HL-60 (cell line): ENCODE results near the gene BACH1.
"Not testable (repeated sequence)": the region's sequence is repeated elsewhere in the genome, so short reads cannot be mapped to it uniquely, and the experiment has no call there.

Experiments used
- DNase-seq, 2 experiments: peaks; one replicate each; pipeline ENCODE4 v3.0.0-alpha.2; 2010 to 2020; ENCODE audit warnings: low read depth in 1 of 2, low spot score in 1 of 2
- H3K27ac ChIP-seq: fragments of 250-450 bp; sonication (Bioruptor Pico); replicated peaks from 2 replicates; pipeline ENCODE4 v1.5.1; 2020; ENCODE audit warnings: mild to moderate bottlenecking, moderate library complexity
- H3K27me3 ChIP-seq: fragments of 250-450 bp; sonication (Bioruptor Pico); 2 replicates; pipeline ENCODE4 v1.5.1; 2021; ENCODE audit warnings: mild to moderate bottlenecking, moderate library complexity; ENCODE audit not compliant: insufficient read depth, poor library complexity, severe bottlenecking
- H3K4me3 ChIP-seq: replicated peaks from 2 replicates; pipeline ENCODE4 v1.5.1; 2011; ENCODE audit warnings: mild to moderate bottlenecking, control low read depth, low read length; ENCODE audit not compliant: insufficient read depth
- GABPA ChIP-seq: IDR thresholded peaks from 2 replicates; pipeline ENCODE4 v1.6.1; 2012; ENCODE audit warnings: low read depth
- POLR2AphosphoS5 ChIP-seq: IDR thresholded peaks from 2 replicates; pipeline ENCODE4 v1.6.1; 2012; ENCODE audit warnings: low read depth
- SPI1 ChIP-seq: IDR thresholded peaks from 2 replicates; pipeline ENCODE4 v1.6.1; 2012; ENCODE audit warnings: low read depth, mild to moderate bottlenecking, borderline replicate concordance
- long read RNA-seq: library from polyadenylated mRNA; unstranded; transcript quantifications from one replicate; pipeline ENCODE4 v2.0.0, GENCODE V29; 2020
- TF ChIP-seq, protein P1 (sequence below): IDR thresholded peaks from 2 replicates; pipeline ENCODE4 v1.6.1; 2012; ENCODE audit warnings: low read depth; ENCODE audit not compliant: insufficient replicate concordance
- TF ChIP-seq, protein P2 (sequence below): IDR thresholded peaks from one replicate; pipeline ENCODE4 v1.5.1; 2011; ENCODE audit warnings: low read length, control low read depth, inconsistent platforms; ENCODE audit not compliant: insufficient read depth

Gene BACH1
- long read RNA-seq, full-length matches to known transcripts, result 10 of 37 reads
- long read RNA-seq, partial matches to known transcripts, result 11 of 37 reads
- long read RNA-seq, other reads (novel, unspliced or antisense), result 16 of 37 reads

DNA sequence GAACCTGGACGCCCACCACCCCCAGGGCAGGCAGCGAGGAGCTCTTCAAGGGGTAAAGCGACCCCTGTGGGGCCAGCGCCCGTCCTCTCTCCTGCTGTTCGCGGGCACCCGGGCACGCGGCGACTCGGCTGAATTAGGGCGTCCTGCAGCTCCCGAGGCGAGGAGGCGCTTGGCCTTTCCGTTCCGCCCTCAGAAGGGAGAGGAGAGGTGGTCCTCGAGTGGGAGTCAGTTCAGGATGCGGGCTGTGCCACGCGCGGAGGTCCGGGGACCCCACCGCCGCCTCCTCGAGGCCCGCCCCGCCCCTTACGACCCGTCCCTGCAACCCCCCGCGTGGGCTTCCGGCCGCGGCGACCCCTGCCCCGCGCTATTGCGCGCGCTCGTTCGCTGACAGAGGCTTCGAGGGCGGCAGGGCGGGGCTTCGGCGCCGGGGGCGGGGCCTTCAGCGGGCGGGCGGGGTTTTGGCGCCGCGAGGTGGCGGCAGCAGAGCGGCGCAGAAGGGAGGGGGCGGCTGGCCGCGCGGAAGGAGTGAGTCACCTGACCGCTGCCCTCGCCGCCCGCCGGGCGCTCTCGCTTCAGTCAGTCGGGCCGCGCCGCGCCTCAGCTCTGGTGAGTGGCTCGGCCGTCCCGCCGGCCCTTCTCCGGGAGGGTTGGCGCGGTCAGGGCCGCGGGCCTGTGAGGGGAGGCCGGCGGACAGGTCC is at the start of gene BACH1:
Gene BACH1 (plus strand): TSS at position 575 of the 698 bp plus-strand sequence. CDS start 22,359 bp downstream, outside the sequence.
- no peak for TF ChIP-seq SPI1
- peak; percentile 79 for TF ChIP-seq POLR2AphosphoS5
- H3K4me3 ChIP-seq, result peak within 1 kb of the TSS; percentile 72
- H3K27me3 ChIP-seq, result no peaks in the 10 kb centered on the region
- H3K27ac ChIP-seq, result peak within 1 kb of the TSS; percentile 85
- peak; percentile 78 to 85 for DNase-seq

DNA sequence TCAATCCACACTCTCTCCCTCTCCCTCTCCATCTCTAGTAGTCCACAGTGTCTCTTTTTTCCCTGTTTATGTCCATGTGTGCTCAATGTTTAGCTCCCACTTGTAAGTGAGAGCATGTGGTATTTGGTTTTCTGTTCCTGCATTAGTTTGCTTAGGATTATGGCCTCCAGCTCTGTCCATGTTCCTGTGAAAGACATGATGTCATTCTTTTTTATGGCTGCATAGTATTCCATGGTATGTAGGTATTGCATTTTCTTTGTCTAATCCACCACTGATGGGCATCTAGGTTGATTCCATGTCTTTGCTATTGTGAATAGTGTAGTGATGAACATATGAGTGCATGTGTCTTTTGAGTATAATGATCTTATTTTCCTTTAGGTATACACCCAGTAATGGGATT is 49.4 kb upstream of the BACH1 start:
- not testable (repeated sequence) for DNase-seq, H3K27ac ChIP-seq, H3K27me3 ChIP-seq, H3K4me3 ChIP-seq

DNA sequence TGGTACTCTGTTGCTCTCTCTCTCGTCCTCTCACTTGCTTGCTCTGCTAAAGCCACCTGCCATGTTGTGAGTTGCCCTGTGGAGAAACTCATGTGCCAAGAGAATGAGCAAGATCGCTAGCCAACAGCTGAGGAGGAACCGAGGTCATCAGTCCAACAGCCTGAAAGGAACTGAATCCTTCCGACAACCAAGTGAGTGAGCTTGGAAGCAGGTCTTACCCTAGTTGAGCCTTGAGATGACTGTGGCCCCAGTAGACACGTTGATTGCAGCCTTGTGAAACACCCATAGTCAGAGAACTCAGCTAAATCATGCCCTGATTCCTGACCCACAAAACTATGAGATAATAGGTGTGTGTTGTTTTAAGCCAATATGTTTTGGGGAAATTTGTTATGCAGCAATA is 48.1 kb upstream of the BACH1 start:
- Histone ChIP-seq H3K27me3 (no peaks in the 10 kb centered on the region), H3K27ac (no peak overlapping the region), H3K4me3 (no peak overlapping the region)
- no peak for DNase-seq
- no peak for TF ChIP-seq POLR2AphosphoS5
- TF ChIP-seq, protein P1, sequence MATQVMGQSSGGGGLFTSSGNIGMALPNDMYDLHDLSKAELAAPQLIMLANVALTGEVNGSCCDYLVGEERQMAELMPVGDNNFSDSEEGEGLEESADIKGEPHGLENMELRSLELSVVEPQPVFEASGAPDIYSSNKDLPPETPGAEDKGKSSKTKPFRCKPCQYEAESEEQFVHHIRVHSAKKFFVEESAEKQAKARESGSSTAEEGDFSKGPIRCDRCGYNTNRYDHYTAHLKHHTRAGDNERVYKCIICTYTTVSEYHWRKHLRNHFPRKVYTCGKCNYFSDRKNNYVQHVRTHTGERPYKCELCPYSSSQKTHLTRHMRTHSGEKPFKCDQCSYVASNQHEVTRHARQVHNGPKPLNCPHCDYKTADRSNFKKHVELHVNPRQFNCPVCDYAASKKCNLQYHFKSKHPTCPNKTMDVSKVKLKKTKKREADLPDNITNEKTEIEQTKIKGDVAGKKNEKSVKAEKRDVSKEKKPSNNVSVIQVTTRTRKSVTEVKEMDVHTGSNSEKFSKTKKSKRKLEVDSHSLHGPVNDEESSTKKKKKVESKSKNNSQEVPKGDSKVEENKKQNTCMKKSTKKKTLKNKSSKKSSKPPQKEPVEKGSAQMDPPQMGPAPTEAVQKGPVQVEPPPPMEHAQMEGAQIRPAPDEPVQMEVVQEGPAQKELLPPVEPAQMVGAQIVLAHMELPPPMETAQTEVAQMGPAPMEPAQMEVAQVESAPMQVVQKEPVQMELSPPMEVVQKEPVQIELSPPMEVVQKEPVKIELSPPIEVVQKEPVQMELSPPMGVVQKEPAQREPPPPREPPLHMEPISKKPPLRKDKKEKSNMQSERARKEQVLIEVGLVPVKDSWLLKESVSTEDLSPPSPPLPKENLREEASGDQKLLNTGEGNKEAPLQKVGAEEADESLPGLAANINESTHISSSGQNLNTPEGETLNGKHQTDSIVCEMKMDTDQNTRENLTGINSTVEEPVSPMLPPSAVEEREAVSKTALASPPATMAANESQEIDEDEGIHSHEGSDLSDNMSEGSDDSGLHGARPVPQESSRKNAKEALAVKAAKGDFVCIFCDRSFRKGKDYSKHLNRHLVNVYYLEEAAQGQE, result no peak

DNA sequence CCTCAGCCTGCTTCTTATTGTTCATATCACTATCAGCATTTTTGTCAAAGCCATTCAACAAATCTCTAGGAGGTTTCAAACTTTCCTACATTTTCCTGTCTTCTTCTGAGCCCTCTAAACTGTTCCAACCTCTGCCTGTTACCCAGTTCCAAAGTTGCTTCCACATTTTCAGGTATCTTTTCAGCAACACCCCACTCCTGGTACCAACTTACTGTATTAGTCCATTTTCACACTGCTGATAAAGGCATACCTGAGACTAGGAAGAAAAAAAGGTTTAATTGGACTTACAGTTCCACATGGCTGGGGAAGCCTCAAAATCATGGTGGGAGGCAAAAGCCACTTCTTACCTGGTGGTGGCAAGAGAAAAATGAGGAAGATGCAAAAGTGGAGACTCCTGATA is 44.9 kb upstream of the BACH1 start:
- not testable (repeated sequence) for H3K4me3 ChIP-seq, DNase-seq, H3K27me3 ChIP-seq, H3K27ac ChIP-seq

DNA sequence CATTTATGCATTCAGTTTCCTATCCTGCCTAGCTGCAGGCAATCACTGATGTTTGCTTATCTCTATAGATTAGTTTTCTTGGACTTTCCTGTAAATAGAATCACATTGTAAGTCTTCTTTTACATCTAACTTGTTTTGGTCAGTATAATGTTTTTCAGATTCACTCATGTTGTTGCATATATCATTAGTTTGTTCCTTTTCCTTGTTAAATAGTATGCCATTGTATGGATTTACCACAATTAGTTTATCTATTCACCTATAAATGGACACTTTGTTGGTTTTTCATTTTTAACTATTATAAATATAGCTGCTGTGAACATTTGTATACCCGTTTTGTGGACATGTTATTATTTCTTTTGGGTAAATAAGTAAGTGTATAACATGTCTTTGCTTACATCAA is 44.2 kb upstream of the BACH1 start:
- DNase-seq, result no peak
- Histone ChIP-seq H3K27ac (no peak overlapping the region), H3K27me3 (no peaks in the 10 kb centered on the region), H3K4me3 (no peak overlapping the region)
- no peak for TF ChIP-seq SPI1
- TF ChIP-seq POLR2AphosphoS5, result no peak
- TF ChIP-seq, protein P2, sequence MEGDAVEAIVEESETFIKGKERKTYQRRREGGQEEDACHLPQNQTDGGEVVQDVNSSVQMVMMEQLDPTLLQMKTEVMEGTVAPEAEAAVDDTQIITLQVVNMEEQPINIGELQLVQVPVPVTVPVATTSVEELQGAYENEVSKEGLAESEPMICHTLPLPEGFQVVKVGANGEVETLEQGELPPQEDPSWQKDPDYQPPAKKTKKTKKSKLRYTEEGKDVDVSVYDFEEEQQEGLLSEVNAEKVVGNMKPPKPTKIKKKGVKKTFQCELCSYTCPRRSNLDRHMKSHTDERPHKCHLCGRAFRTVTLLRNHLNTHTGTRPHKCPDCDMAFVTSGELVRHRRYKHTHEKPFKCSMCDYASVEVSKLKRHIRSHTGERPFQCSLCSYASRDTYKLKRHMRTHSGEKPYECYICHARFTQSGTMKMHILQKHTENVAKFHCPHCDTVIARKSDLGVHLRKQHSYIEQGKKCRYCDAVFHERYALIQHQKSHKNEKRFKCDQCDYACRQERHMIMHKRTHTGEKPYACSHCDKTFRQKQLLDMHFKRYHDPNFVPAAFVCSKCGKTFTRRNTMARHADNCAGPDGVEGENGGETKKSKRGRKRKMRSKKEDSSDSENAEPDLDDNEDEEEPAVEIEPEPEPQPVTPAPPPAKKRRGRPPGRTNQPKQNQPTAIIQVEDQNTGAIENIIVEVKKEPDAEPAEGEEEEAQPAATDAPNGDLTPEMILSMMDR, result no peak
- TF ChIP-seq, protein P1, result no peak
- TF ChIP-seq GABPA, result no peak
